ENCODE results near the gene SETBP1. TPM values are rescaled to one million over a fixed set of nuclear protein-coding genes. Genes with fewer than 3 reads are reported as not detected.
A peak's percentile ranks its signal among the peaks of the same experiment; 100 is the strongest.

The SETBP1 gene
- total RNA-seq, 1 experiment from 2014 or later: 9.6 TPM

DNA sequence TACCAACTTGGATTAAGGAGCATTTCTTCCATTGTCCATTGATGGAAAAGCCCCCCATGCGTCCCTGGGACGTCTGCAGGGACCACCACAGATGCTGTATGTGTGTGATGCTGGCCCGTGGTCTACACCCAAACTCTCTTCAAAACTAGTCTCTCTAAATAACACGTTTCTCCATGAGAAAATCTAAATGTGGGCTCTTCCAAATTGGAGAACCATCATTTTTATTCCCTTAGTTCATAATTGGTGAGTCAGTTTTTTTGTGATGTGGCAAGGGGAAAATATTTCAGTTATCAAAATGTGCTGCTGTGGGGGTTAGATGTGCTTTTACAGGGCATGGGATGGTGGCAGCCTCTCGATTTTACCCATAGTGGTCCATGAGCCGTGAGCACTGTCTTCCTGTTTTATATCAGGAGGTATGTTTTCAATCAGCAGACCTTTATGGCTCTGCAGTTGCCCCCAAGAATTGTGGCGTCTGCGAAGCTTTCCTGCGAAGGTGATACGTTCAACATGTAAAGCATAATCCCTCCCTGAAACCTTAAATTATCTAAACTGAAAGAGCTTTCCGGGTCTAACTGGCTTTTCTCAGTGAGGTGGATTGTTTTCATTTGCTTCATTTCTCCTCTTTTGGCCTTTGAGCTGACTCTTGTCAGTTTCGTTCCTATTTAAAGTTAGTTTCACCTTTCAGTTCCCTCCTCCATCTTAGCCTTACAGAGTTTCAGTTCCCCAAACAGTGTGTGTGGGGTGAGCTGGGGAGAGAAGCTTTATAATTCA is 78.4 kb downstream of the SETBP1 start (continued):
- TF ChIP-seq ARID4B (CRISPR knock-in tag; IDR thresholded peaks at IDR 0.05; ENCODE audit: borderline replicate concordance) (no peak), HMGXB4 (CRISPR knock-in tag; IDR thresholded peaks at IDR 0.05) (no peak), IRF2 (CRISPR knock-in tag; IDR thresholded peaks at IDR 0.05; ENCODE audit: borderline replicate concordance, low read depth) (no peak), FOXK1 (CRISPR knock-in tag; IDR thresholded peaks at IDR 0.05) (no peak), ZNF232 (CRISPR knock-in tag; IDR thresholded peaks at IDR 0.05) (no peak), ZNF396 (CRISPR knock-in tag; IDR thresholded peaks at IDR 0.05; ENCODE audit: borderline replicate concordance) (no peak), ZNF423 (CRISPR knock-in tag; IDR thresholded peaks at IDR 0.05) (no peak)

DNA sequence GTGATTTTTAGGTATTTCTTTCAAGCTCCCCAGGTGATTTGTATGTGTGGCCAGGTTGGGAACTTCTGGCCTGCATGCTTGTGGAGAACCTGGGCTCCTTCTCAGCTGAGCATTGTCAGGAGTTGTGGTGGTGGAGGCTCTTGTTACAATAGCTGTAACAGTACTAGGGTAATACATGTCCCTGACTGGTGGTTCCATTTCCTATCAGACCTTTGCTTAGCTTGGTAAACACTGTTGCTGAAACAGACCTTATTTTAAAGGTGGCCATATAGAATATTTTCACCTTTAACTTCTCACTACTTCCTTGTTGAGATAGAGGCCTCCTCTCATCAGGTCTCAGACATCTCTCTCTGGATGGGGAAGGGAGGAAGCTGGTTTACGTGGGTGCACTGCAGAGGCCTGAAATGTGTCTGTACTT is 79.2 kb downstream of the SETBP1 start:
- H3K4me3 Mint-ChIP-seq: no peak overlapping the region
- no peak for DNase-seq (ENCODE audit: low spot score)
- H3K9me3 Mint-ChIP-seq: peaks cover 11% of the 10 kb centered on the region; the same call in 1 of the 2 replicates
- H3K36me3 Mint-ChIP-seq: peaks cover 3% of the 10 kb centered on the region; the same call in 1 of the 2 replicates
- POLR2A ChIA-PET: no interaction called here
- peak overlapping the region; percentile 51; the same call in 1 of the 2 replicates for H3K27ac Mint-ChIP-seq
- CTCF ChIA-PET: no interaction called here
- no peaks in the 10 kb centered on the region for H3K27me3 Mint-ChIP-seq (ENCODE audit: low read depth)
- ATAC-seq: no peak
- H3K4me1 Mint-ChIP-seq: peaks cover 23% of the 10 kb centered on the region
- TF ChIP-seq AFF4 (CRISPR knock-in tag; IDR thresholded peaks at IDR 0.05; ENCODE audit: borderline replicate concordance) (no peak), ZNF317 (CRISPR knock-in tag; IDR thresholded peaks at IDR 0.05; ENCODE audit: borderline replicate concordance, low read depth) (no peak), FOXP4 (CRISPR knock-in tag; IDR thresholded peaks at IDR 0.05) (no peak), CREM (CRISPR knock-in tag; IDR thresholded peaks at IDR 0.05) (no peak), ARID4B (CRISPR knock-in tag; IDR thresholded peaks at IDR 0.05; ENCODE audit: borderline replicate concordance) (no peak), SP1 (CRISPR knock-in tag; conservative IDR thresholded peaks at IDR 0.05) (no peak), TCF7 (CRISPR knock-in tag; IDR thresholded peaks at IDR 0.05; ENCODE audit: low read depth) (no peak), TEAD4 (CRISPR knock-in tag; IDR thresholded peaks at IDR 0.05) (no peak)
- TF ChIP-seq, protein P1, sequence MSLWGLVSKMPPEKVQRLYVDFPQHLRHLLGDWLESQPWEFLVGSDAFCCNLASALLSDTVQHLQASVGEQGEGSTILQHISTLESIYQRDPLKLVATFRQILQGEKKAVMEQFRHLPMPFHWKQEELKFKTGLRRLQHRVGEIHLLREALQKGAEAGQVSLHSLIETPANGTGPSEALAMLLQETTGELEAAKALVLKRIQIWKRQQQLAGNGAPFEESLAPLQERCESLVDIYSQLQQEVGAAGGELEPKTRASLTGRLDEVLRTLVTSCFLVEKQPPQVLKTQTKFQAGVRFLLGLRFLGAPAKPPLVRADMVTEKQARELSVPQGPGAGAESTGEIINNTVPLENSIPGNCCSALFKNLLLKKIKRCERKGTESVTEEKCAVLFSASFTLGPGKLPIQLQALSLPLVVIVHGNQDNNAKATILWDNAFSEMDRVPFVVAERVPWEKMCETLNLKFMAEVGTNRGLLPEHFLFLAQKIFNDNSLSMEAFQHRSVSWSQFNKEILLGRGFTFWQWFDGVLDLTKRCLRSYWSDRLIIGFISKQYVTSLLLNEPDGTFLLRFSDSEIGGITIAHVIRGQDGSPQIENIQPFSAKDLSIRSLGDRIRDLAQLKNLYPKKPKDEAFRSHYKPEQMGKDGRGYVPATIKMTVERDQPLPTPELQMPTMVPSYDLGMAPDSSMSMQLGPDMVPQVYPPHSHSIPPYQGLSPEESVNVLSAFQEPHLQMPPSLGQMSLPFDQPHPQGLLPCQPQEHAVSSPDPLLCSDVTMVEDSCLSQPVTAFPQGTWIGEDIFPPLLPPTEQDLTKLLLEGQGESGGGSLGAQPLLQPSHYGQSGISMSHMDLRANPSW (CRISPR knock-in tag; conservative IDR thresholded peaks at IDR 0.05; ENCODE audit: low read depth): no peak
